SU-DHL-6 (cell line): ENCODE data around the gene IL32.

ENCODE experiments used
- CTCF ChIP-seq: fragments of 200-600 bp; sonication (generic); IDR thresholded peaks from one replicate; pipeline ENCODE4 v1.5.1; 2017; ENCODE audit warnings: antibody characterized with exemption, mild to moderate bottlenecking, low read length, moderate library complexity; ENCODE audit not compliant: insufficient read depth, poor library complexity, severe bottlenecking
- EZH2phosphoT487 ChIP-seq: fragments of 200-600 bp; sonication (generic), shearing (Covaris generic); conservative IDR thresholded peaks from 2 replicates; pipeline ENCODE4 v1.6.1; 2018; ENCODE audit warnings: mild to moderate bottlenecking, antibody characterized with exemption, low read length, moderate library complexity, mixed read lengths

- no peak for TF ChIP-seq CTCF
- TF ChIP-seq EZH2phosphoT487: no peak
These were observed 24.5 kb downstream of the IL32 start for GRCh38 chr16:3089717-3090592.
